ENCODE measurements around the gene F7.

DNA sequence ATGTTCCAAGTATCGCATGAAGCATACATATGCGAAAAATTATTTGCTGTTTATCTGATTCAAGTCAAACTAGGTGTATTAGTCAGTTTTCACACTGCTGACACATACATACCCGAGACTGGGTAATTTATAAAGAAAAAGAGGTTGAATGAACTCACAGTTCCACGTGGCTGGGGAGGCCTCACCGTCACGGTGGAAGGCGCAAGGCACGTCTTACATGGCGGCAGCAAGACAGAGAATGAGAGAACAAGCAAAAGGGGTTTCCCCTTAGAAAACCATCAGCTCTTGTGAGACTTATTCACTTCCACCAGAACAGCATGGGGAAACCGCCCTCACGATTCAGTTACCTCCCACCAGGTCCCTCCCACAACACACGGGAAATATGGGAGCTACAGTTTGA is 39.9 kb downstream of the F7 start:
- TF ChIP-seq POLR2AphosphoS5 (IDR thresholded peaks at IDR 0.05; ENCODE audit: low read depth, low read length) (no peak), POLR2A (IDR thresholded peaks at IDR 0.05; ENCODE audit: low read depth, low read length) (no peak), TAF1 (IDR thresholded peaks at IDR 0.05; ENCODE audit: borderline replicate concordance, low read depth, low read length) (no peak)
